ENCODE results near the gene OR4A47.
"Not testable (repeated sequence)": the region's sequence is repeated elsewhere in the genome, so short reads cannot be mapped to it uniquely, and the experiment has no call there.

OR4A47 gene

DNA sequence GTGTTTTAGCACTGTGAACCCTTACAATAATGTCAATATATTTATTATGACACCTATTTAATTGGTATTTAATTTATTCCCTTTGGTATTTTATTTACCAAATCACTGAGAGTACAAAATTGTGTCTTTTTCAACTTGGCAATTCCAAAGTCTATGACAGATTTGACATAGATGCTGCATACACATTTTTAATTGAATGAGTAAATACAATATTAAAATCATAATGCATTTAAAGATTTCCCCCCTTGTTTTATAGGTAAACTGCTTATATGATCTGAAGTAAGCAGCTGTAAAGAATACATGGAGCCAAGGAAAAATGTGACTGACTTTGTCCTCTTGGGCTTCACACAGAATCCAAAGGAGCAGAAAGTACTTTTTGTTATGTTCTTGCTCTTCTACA, at the start of gene OR4A47:
OR4A47 (plus strand) TSS at position 301 of the 400 bp plus-strand sequence; CDS start at position 301, 0 bp downstream.
- not testable (repeated sequence) for DNase-seq

DNA sequence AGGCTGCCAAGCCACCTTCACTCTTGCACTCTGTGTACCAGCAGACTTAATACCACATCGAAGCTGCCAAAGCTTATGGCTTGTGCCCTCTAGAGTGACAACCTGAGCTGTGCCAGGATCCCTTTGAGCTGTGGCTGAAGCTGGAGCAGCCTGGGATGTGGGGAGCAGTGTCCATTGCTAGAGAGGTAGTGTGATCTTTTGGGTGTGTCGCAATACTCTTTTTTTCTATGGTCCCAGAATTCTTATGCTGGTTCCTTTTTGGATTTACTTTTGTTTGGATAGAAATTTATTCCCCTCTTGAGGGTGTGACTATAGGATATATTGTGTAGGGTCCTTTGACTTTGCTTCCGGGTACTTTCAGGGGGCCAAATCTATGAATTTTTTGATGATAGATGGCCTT, 32.7 kb upstream of the OR4A47 start:
- DNase-seq, result not testable (repeated sequence)

GRCh38 chr11:48473966-48474365, 14.6 kb upstream of the OR4A47 start:
- DNase-seq, result not testable (repeated sequence)

DNA sequence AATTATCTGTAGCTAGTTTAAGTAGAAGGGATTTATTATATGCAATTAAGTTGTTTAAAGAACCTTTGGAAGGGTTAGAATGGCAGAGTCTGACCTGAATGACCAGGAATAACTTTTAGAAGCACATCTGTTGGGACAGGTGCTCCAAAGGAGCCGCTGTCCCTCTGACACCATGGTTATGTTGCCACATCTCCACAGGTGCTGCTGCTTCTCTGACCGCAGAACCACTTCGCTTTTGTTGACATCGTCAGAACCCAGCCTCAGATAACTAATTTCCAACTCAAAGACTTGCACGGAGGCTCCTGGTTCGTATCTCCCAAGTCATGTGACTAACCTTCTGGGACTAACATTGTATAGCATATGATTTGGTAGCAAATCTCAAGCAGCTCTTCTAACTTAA, 13.9 kb upstream of the OR4A47 start:
- DNase-seq, result not testable (repeated sequence)

GRCh38 chr11:48506169-48506568, 17.6 kb downstream of the OR4A47 start:
- not testable (repeated sequence) for DNase-seq

DNA sequence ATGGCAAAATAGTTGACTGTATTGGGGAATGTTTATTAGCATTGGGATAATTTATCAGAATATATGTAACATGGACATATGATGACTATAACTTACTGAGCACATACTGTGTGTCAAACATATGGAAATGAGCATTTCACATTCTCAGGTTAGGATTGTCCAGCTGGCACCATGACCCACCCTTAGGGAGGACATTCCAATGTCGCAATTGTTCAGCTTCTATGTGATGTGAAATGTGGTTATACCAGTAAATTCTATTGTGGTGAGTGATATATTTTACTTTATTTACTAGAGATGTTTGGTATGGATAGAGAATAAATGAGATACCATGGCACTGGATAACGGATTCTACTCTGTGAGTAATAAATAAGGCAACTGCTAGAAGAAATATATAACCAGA, 50.4 kb downstream of the OR4A47 start:
- no peak for DNase-seq
